Left ventricle myocardium inferior (tissue), 1 donor: ENCODE measurements around the gene CFAP58. TPM values are rescaled to one million over a fixed set of nuclear protein-coding genes. Genes with fewer than 3 reads are reported as not detected.

Experiments used
- DNase-seq: peaks from one replicate; pipeline ENCODE4 v3.0.0-alpha.2; 2020
- H3K27ac ChIP-seq: fragments of 200-600 bp; replicated peaks from 2 replicates; pipeline ENCODE4 v1.8.0; 2021
- H3K27me3 ChIP-seq: fragments of 200-600 bp; 2 replicates; pipeline ENCODE4 v1.8.0; 2021; ENCODE audit warnings: low read depth
- H3K36me3 ChIP-seq: fragments of 200-600 bp; 2 replicates; pipeline ENCODE4 v1.8.0; 2021
- H3K4me1 ChIP-seq: fragments of 200-600 bp; 2 replicates; pipeline ENCODE4 v1.8.0; 2021
- H3K4me3 ChIP-seq: fragments of 200-600 bp; 2 replicates; pipeline ENCODE4 v1.8.0; 2021; ENCODE audit warnings: mild to moderate bottlenecking, moderate library complexity
- H3K9me3 ChIP-seq: fragments of 200-600 bp; replicated peaks from 2 replicates; pipeline ENCODE4 v1.8.0; 2021
- intact Hi-C: fragments of 100-400 bp; cut with micrococcal nuclease; formaldehyde crosslinking; loops from one replicate; pipeline ENCODE4 v1.11.0; 2022
- total RNA-seq: library from RNA; stranded (reverse); fragmentation: NEBNext Ultra II Directional; extraction: Animal tissue kit (Norgen Biotek cat#: 25700); gene quantifications from one replicate; pipeline ENCODE4 v1.2.1, GENCODE V29; 2021
- TF ChIP-seq, protein P1 (sequence below): fragments of 200-600 bp; IDR thresholded peaks from 2 replicates; pipeline ENCODE4 v1.8.0; 2021; ENCODE audit warnings: antibody characterized with exemption, mild to moderate bottlenecking, borderline replicate concordance
- donor health status: DM: no; HTN: yes; CAD: no; lungs with severe emphysema.

The CFAP58 gene
- total RNA-seq, 1 donor from 2014 or later: 3.5 TPM

DNA sequence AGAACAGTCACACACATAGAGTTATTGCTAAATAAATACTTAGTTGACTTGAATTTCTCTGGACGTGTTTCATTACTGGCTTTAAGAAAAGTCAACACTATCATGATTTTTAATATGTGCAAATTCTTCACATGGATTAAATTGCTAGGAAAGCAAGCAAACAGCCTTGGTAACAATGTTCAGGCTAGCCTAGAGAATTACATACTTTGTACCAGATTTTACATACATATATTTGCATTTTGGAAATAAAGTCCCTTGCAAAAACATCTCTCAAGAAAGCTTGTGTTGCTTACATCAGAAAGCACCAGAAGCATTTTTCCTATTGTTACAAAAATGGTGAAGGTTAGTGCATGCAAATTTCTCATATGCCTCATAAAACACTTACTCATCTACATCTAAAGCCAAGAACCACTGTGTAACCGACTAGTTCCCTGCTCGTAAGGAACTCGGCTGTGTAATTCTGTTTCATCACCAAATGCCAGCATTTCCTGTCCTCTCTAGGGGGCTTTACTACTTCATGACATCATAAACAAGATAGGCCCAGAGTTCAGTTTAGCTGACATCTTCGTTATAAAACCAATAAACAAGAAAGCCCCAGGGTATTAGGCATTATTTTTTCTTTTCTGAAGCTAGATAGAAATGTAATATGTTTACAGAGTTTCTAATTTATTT, 87.8 kb downstream of the CFAP58 start:
- intact Hi-C loops: no loop called here

DNA sequence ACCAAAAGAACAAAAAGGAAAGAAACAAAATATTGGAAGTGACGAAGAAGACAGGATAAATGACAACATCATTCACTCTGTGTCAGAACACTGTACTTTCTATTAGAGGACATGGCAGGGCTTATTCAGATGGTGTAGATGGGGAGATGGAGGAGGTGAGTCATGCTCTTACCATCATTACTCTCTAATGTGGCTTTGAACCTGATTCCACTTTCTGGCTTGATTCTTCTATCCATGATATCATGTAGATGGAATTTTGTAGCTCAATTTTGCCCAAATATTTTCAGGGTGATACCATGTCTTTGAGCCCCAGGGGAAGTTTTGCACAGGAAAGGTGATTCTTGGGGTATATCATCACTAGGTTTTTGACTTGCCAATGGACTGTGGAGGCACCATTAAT, 91.7 kb downstream of the CFAP58 start:
- no peak overlapping the region for H3K4me3 ChIP-seq
- TF ChIP-seq, protein P1, sequence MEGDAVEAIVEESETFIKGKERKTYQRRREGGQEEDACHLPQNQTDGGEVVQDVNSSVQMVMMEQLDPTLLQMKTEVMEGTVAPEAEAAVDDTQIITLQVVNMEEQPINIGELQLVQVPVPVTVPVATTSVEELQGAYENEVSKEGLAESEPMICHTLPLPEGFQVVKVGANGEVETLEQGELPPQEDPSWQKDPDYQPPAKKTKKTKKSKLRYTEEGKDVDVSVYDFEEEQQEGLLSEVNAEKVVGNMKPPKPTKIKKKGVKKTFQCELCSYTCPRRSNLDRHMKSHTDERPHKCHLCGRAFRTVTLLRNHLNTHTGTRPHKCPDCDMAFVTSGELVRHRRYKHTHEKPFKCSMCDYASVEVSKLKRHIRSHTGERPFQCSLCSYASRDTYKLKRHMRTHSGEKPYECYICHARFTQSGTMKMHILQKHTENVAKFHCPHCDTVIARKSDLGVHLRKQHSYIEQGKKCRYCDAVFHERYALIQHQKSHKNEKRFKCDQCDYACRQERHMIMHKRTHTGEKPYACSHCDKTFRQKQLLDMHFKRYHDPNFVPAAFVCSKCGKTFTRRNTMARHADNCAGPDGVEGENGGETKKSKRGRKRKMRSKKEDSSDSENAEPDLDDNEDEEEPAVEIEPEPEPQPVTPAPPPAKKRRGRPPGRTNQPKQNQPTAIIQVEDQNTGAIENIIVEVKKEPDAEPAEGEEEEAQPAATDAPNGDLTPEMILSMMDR: no peak
- no peaks in the 10 kb centered on the region for H3K4me1 ChIP-seq
- intact Hi-C loops: no loop called here
- DNase-seq: no peak
- no peaks in the 10 kb centered on the region for H3K9me3 ChIP-seq
- H3K36me3 ChIP-seq: no peaks in the 10 kb centered on the region
- no peak overlapping the region for H3K27ac ChIP-seq
- no peaks in the 10 kb centered on the region for H3K27me3 ChIP-seq

More for the DNA sequence above, 87.8 kb downstream of the CFAP58 start:
- DNase-seq: no peak
- no peak overlapping the region for H3K27ac ChIP-seq
- no peak overlapping the region for H3K4me3 ChIP-seq
- H3K36me3 ChIP-seq: no peaks in the 10 kb centered on the region
- TF ChIP-seq, protein P1: no peak
- no peaks in the 10 kb centered on the region for H3K9me3 ChIP-seq
- no peaks in the 10 kb centered on the region for H3K27me3 ChIP-seq
- no peaks in the 10 kb centered on the region for H3K4me1 ChIP-seq

DNA sequence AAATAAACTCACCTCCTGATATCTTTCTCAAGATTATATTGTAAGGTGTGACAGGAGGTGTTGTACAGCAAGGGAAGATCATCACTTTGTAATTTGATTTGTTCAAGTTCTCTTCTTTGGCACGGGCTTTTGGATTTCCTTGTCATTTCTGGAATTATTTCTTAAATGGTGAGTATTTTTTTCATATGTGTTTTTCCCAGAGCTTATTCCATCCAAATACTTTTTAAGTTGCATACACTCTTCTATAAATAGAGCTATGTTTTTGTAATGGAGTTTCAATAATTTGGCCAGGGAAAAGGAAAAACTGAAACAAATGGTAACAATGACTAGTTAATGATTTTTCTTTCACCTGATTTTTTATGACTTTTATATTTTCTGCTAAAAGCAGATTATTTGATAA, 92.5 kb downstream of the CFAP58 start:
- Histone ChIP-seq H3K9me3 (no peaks in the 10 kb centered on the region), H3K4me1 (no peaks in the 10 kb centered on the region), H3K36me3 (no peaks in the 10 kb centered on the region), H3K4me3 (no peak overlapping the region), H3K27me3 (no peaks in the 10 kb centered on the region), H3K27ac (no peak overlapping the region)
- intact Hi-C loops: no loop called here
- DNase-seq: no peak
- TF ChIP-seq, protein P1: no peak

DNA sequence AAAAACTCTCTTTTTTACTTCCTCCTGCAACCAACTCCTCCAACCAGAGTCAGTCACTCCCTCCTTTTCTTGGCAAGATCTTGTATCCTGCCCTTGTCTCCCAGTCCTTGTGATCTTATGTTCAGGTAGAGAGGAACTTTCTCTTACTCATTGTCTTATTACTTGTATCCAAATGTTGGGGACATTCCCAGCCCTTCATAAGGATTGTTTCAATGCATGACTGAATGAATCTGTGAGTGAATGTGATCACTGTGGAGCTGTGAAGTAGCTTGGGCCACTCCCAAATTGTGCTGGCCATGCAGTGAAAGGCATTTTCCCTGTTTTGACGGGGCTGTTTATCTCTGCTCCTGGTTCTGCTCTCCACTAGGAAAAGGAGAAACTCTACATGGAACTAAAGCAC, 93.7 kb downstream of the CFAP58 start:
- Histone ChIP-seq H3K4me3 (no peak overlapping the region), H3K36me3 (no peaks in the 10 kb centered on the region), H3K27ac (no peak overlapping the region), H3K9me3 (no peaks in the 10 kb centered on the region), H3K27me3 (no peaks in the 10 kb centered on the region), H3K4me1 (no peaks in the 10 kb centered on the region)
- DNase-seq: no peak
- intact Hi-C loops: no loop called here
- TF ChIP-seq, protein P1: no peak

DNA sequence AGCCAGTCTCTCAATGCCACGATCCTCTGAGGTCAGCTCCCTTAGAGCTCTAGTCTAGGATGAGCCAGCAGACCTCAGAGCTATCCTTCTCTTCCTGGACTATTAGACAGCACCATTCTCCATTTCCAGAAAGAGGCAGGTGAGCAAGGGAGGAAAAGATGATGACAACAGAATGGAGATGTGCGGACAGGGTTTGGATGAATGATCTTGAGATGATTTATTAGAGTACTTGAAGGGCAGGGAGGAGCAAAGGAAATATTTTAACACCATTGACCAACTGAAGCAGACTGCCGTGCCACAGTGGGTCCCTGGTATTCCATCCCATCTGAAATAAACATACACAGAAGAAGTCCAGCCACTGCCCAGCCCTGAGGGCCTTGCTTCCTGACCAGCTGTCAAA, 94.3 kb downstream of the CFAP58 start:
- TF ChIP-seq, protein P1: no peak
- no peak overlapping the region for H3K27ac ChIP-seq
- no peaks in the 10 kb centered on the region for H3K9me3 ChIP-seq
- H3K36me3 ChIP-seq: no peaks in the 10 kb centered on the region
- H3K4me1 ChIP-seq: no peaks in the 10 kb centered on the region
- intact Hi-C loops: no loop called here
- no peak overlapping the region for H3K4me3 ChIP-seq
- DNase-seq: no peak
- no peaks in the 10 kb centered on the region for H3K27me3 ChIP-seq
